ENCODE data around the gene EHBP1.

The EHBP1 gene

DNA sequence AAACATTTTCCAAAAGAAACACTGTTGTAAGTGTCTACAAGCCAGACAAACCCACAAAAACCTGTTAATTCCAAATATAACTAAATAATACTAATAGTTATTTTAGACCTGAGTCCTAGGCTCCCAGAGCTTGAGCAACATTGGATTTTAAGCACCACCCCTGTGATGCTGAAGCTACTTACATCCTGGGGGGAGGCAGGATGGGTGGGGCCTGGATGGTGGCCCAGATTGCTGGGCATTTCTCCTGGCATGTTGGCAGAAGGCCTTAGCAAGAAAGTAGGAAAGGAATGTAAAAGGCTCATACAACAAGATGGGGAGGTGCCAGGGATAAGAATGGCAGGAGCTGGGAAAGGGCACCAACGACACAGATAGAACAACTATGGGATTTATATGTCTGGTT lies 294.4 kb downstream of the EHBP1 start:
- H3K9me3 ChIP-seq (replicated peaks in 1 of 11), result no peaks in the 10 kb centered on the region

GRCh38 chr2:63000801-63001200 lies 295.3 kb downstream of the EHBP1 start:
- Histone ChIP-seq H3K27ac (no peak overlapping the region), H3K36me3 (peaks cover 0 to 40% (median 15%) of the 10 kb centered on the region in 11 experiments; a peak in 19 of 22 replicates), H3K9ac (no peak overlapping the region), H3K27me3 (no peaks in the 10 kb centered on the region), H3K4me3 (no peak overlapping the region), H4K20me1 (no peaks in the 10 kb centered on the region; a peak in 1 of 22 replicates), H3K9me3 (replicated peaks in 1 of 11) (no peaks in the 10 kb centered on the region), H3K4me1 (no peaks in the 10 kb centered on the region), H3K4me2 (no peak overlapping the region)
- no peak for TF ChIP-seq Cebpa-rat (IDR thresholded peaks at IDR 0.05)

More for the DNA sequence above, 294.4 kb downstream of the EHBP1 start:
- TF ChIP-seq Cebpa-rat (IDR thresholded peaks at IDR 0.05), result no peak
- Histone ChIP-seq H3K27ac (no peak overlapping the region), H3K27me3 (no peaks in the 10 kb centered on the region), H3K36me3 (peaks cover 0 to 38% (median 15%) of the 10 kb centered on the region in 11 experiments; a peak in 19 of 22 replicates), H3K4me3 (no peak overlapping the region), H3K9ac (no peak overlapping the region), H4K20me1 (no peaks in the 10 kb centered on the region; a peak in 1 of 22 replicates), H3K4me1 (peaks cover 0 to under 1% (median 0%) of the 10 kb centered on the region in 10 experiments; a peak in 1 of 20 replicates), H3K4me2 (no peak overlapping the region)

DNA sequence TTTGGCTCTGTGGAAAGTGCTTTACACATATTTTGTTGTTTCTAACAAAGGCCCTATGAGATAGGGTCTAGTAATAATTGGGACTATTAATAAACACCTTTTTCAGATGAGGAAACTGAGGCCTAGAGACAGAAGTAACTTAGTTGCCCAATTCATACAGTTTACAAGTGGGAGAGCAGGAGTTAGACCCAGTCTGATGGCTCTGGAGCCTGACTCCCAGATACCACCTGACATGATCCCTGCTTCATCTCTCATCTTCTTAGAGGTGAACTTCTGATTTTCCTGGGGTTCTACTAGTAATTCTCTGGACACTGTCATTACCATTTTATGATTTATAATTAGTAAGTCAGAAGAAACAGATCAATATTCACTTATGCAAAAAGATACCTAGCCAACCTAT lies 296.1 kb downstream of the EHBP1 start:
- H4K20me1 ChIP-seq, result no peaks in the 10 kb centered on the region; a peak in 1 of 22 replicates
- TF ChIP-seq Cebpa-rat (IDR thresholded peaks at IDR 0.05), result no peak
- no peaks in the 10 kb centered on the region for H3K9me3 ChIP-seq (replicated peaks in 1 of 11)
- no peak overlapping the region for H3K9ac ChIP-seq
- H3K36me3 ChIP-seq, result peaks cover 0 to 35% (median 13%) of the 10 kb centered on the region in 11 experiments; a peak in 18 of 22 replicates
- no peak overlapping the region for H3K4me3 ChIP-seq
- H3K27ac ChIP-seq, result no peak overlapping the region
- no peak overlapping the region for H3K4me2 ChIP-seq
- no peaks in the 10 kb centered on the region for H3K27me3 ChIP-seq
- no peaks in the 10 kb centered on the region for H3K4me1 ChIP-seq

- no peaks in the 10 kb centered on the region for H3K27me3 ChIP-seq
- H3K36me3 ChIP-seq, result peaks cover 0 to 22% (median 7%) of the 10 kb centered on the region in 11 experiments; a peak in 7 of 22 replicates
- TF ChIP-seq Cebpa-rat (IDR thresholded peaks at IDR 0.05), result no peak
- no peaks in the 10 kb centered on the region for H4K20me1 ChIP-seq
- H3K4me3 ChIP-seq, result no peak overlapping the region
- H3K9ac ChIP-seq, result no peak overlapping the region
- H3K4me2 ChIP-seq, result no peak overlapping the region
- H3K27ac ChIP-seq, result no peak overlapping the region
- no peaks in the 10 kb centered on the region for H3K9me3 ChIP-seq (replicated peaks in 1 of 11)
- no peaks in the 10 kb centered on the region for H3K4me1 ChIP-seq
Observed at GRCh38 chr2:63003351-63003750, 297.8 kb downstream of the EHBP1 start.

GRCh38 chr2:63007813-63008458 lies 302.4 kb downstream of the EHBP1 start:
- H3K27me3 ChIP-seq, result no peaks in the 10 kb centered on the region
- no peak overlapping the region for H3K9ac ChIP-seq
- H4K20me1 ChIP-seq, result no peaks in the 10 kb centered on the region
- H3K9me3 ChIP-seq (replicated peaks in 1 of 11), result no peaks in the 10 kb centered on the region
- no peak for TF ChIP-seq Cebpa-rat (IDR thresholded peaks at IDR 0.05)
- no peak overlapping the region for H3K4me2 ChIP-seq
- peaks cover 0 to 12% (median 0%) of the 10 kb centered on the region in 11 experiments; a peak in 4 of 22 replicates for H3K36me3 ChIP-seq
- H3K27ac ChIP-seq, result no peak overlapping the region
- H3K4me1 ChIP-seq, result no peaks in the 10 kb centered on the region
- no peak overlapping the region for H3K4me3 ChIP-seq

- H3K4me2 ChIP-seq, result no peak overlapping the region
- no peak overlapping the region for H3K9ac ChIP-seq
- no peaks in the 10 kb centered on the region for H3K27me3 ChIP-seq
- no peak for TF ChIP-seq Cebpa-rat (IDR thresholded peaks at IDR 0.05)
- H3K36me3 ChIP-seq, result peaks cover 0 to 13% (median 0%) of the 10 kb centered on the region in 11 experiments; a peak in 4 of 22 replicates
- H3K4me3 ChIP-seq, result no peak overlapping the region
- no peak overlapping the region for H3K27ac ChIP-seq
- H3K4me1 ChIP-seq, result no peaks in the 10 kb centered on the region
- H3K9me3 ChIP-seq (replicated peaks in 1 of 11), result no peaks in the 10 kb centered on the region
- H4K20me1 ChIP-seq, result no peaks in the 10 kb centered on the region
Observed at GRCh38 chr2:63008838-63009237, 303.3 kb downstream of the EHBP1 start.

DNA sequence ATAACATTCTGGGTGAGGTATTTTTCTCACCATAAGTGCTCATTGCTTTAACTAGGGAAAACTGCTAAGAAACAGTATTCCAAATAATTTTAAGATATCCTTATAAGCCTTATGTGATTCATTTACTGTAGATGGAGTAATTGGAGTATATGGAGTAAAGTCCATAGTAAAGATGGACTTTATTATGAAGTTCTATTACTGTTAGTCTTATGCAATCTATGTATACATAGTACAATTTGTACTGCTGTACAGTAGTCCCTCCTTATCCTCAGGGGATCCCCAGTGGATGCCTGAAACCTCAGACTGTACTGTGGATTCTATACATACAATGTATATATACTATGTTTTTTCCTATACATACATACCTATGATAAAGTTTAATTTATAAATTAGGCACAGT lies 304.0 kb downstream of the EHBP1 start:
- no peak for TF ChIP-seq Cebpa-rat (IDR thresholded peaks at IDR 0.05)
- H4K20me1 ChIP-seq, result no peaks in the 10 kb centered on the region
- peaks cover 0 to 13% (median 2%) of the 10 kb centered on the region in 11 experiments; a peak in 4 of 22 replicates for H3K36me3 ChIP-seq
- H3K9me3 ChIP-seq (replicated peaks in 1 of 11), result no peaks in the 10 kb centered on the region
- H3K4me1 ChIP-seq, result no peaks in the 10 kb centered on the region
- no peaks in the 10 kb centered on the region for H3K27me3 ChIP-seq
- no peak overlapping the region for H3K4me2 ChIP-seq
- H3K4me3 ChIP-seq, result no peak overlapping the region
- H3K27ac ChIP-seq, result no peak overlapping the region
- H3K9ac ChIP-seq, result no peak overlapping the region

DNA sequence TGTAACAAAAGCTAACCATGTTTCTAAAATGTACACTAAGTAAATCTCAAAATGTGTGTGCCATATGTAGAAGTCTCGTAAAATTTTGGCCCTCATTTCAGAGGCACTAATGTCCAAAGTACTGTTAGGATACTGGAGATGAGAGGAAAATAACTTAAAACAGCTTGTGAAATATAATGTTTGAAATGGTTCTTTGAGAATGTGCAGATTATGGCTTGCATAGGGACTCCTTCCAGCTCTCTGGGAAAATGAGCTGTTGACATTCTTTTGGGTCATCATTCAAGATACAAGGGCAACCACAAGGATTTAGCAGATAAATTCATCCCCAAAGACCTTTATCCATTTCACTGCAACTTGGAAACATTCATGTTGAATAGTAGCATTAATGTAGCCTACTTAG lies 307.0 kb downstream of the EHBP1 start:
- Histone ChIP-seq H3K4me3 (no peak overlapping the region), H3K4me2 (no peak overlapping the region), H3K36me3 (peaks cover 0 to 14% (median 4%) of the 10 kb centered on the region in 11 experiments; a peak in 4 of 22 replicates), H3K9me3 (replicated peaks in 1 of 11) (no peaks in the 10 kb centered on the region), H3K4me1 (no peaks in the 10 kb centered on the region), H3K27me3 (no peaks in the 10 kb centered on the region), H3K9ac (no peak overlapping the region), H4K20me1 (no peaks in the 10 kb centered on the region), H3K27ac (no peak overlapping the region)
- no peak for TF ChIP-seq Cebpa-rat (IDR thresholded peaks at IDR 0.05)

DNA sequence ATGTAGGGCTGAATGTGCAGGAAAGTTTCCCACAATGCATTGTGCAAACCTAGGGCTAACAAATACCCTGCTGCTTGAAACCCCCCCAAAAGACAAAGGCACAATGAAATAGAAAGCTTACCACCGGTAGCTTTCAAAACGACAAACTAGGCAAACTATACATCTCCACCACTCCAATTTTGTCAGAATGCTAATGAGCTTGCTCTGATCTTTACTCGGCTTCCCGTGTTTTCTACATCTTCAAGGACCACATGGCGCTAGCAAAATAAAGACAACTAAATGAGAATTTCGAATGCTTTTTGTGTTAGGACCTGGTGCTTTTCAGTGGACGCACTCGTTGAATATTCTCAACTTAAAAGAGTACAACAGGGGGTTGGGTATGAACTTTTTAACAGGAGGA lies 307.9 kb downstream of the EHBP1 start:
- H3K27me3 ChIP-seq, result no peaks in the 10 kb centered on the region
- no peaks in the 10 kb centered on the region for H3K9me3 ChIP-seq (replicated peaks in 1 of 11)
- peaks cover 0 to 14% (median 4%) of the 10 kb centered on the region in 11 experiments; a peak in 4 of 22 replicates for H3K36me3 ChIP-seq
- no peaks in the 10 kb centered on the region for H3K4me1 ChIP-seq
- no peak overlapping the region for H3K27ac ChIP-seq
- H3K4me3 ChIP-seq, result no peak overlapping the region
- no peaks in the 10 kb centered on the region for H4K20me1 ChIP-seq
- no peak overlapping the region for H3K4me2 ChIP-seq
- no peak for TF ChIP-seq Cebpa-rat (IDR thresholded peaks at IDR 0.05)
- H3K9ac ChIP-seq, result no peak overlapping the region

GRCh38 chr2:63015389-63015788 lies 309.9 kb downstream of the EHBP1 start:
- H3K9me3 ChIP-seq (replicated peaks in 1 of 11), result no peaks in the 10 kb centered on the region
- no peak overlapping the region for H3K27ac ChIP-seq
- H3K4me2 ChIP-seq, result no peak overlapping the region
- no peaks in the 10 kb centered on the region for H4K20me1 ChIP-seq
- TF ChIP-seq Cebpa-rat (IDR thresholded peaks at IDR 0.05), result no peak
- no peak overlapping the region for H3K4me3 ChIP-seq
- peaks cover 0 to 14% (median 4%) of the 10 kb centered on the region in 11 experiments; a peak in 4 of 22 replicates for H3K36me3 ChIP-seq
- no peak overlapping the region for H3K9ac ChIP-seq
- no peaks in the 10 kb centered on the region for H3K4me1 ChIP-seq
- no peaks in the 10 kb centered on the region for H3K27me3 ChIP-seq
